ENCODE data around the gene LCE1F. TPM values are rescaled to one million over a fixed set of nuclear protein-coding genes. Genes with fewer than 3 reads are reported as not detected.

The LCE1F gene
- total RNA-seq, 1 donor from 2014 or later = not detected

GRCh38 chr1:152741656-152742055, 33.3 kb upstream of the LCE1F start:
- no peak for DNase-seq (ENCODE audit: extremely low spot score, unreplicated experiment)
- Mint-ChIP-seq H3K27ac (no peak overlapping the region), H3K9me3 (peaks cover 14% of the 10 kb centered on the region), H3K36me3 (no peaks in the 10 kb centered on the region), H3K27me3 (no peaks in the 10 kb centered on the region), H3K4me1 (ENCODE audit: unreplicated experiment) (no peaks in the 10 kb centered on the region), H3K4me3 (no peak overlapping the region)
- TF ChIP-seq, protein P1, sequence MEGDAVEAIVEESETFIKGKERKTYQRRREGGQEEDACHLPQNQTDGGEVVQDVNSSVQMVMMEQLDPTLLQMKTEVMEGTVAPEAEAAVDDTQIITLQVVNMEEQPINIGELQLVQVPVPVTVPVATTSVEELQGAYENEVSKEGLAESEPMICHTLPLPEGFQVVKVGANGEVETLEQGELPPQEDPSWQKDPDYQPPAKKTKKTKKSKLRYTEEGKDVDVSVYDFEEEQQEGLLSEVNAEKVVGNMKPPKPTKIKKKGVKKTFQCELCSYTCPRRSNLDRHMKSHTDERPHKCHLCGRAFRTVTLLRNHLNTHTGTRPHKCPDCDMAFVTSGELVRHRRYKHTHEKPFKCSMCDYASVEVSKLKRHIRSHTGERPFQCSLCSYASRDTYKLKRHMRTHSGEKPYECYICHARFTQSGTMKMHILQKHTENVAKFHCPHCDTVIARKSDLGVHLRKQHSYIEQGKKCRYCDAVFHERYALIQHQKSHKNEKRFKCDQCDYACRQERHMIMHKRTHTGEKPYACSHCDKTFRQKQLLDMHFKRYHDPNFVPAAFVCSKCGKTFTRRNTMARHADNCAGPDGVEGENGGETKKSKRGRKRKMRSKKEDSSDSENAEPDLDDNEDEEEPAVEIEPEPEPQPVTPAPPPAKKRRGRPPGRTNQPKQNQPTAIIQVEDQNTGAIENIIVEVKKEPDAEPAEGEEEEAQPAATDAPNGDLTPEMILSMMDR (conservative IDR thresholded peaks at IDR 0.05) = no peak

- H3K27me3 Mint-ChIP-seq = no peaks in the 10 kb centered on the region
- H3K4me3 Mint-ChIP-seq = no peak overlapping the region
- H3K4me1 Mint-ChIP-seq (ENCODE audit: unreplicated experiment) = no peaks in the 10 kb centered on the region
- DNase-seq (ENCODE audit: extremely low spot score, unreplicated experiment) = no peak
- TF ChIP-seq, protein P1 (conservative IDR thresholded peaks at IDR 0.05) = no peak
- no peak overlapping the region for H3K27ac Mint-ChIP-seq
- H3K36me3 Mint-ChIP-seq = no peaks in the 10 kb centered on the region
- peaks cover 21% of the 10 kb centered on the region for H3K9me3 Mint-ChIP-seq
These were observed 31.4 kb upstream of the LCE1F start for GRCh38 chr1:152743371-152744145.

GRCh38 chr1:152745289-152745704, 29.6 kb upstream of the LCE1F start:
- TF ChIP-seq, protein P1 (conservative IDR thresholded peaks at IDR 0.05) = no peak
- no peak overlapping the region for H3K27ac Mint-ChIP-seq
- no peaks in the 10 kb centered on the region for H3K27me3 Mint-ChIP-seq
- no peaks in the 10 kb centered on the region for H3K4me1 Mint-ChIP-seq (ENCODE audit: unreplicated experiment)
- H3K36me3 Mint-ChIP-seq = no peaks in the 10 kb centered on the region
- peaks cover 15% of the 10 kb centered on the region for H3K9me3 Mint-ChIP-seq
- no peak for DNase-seq (ENCODE audit: extremely low spot score, unreplicated experiment)
- no peak overlapping the region for H3K4me3 Mint-ChIP-seq

DNA sequence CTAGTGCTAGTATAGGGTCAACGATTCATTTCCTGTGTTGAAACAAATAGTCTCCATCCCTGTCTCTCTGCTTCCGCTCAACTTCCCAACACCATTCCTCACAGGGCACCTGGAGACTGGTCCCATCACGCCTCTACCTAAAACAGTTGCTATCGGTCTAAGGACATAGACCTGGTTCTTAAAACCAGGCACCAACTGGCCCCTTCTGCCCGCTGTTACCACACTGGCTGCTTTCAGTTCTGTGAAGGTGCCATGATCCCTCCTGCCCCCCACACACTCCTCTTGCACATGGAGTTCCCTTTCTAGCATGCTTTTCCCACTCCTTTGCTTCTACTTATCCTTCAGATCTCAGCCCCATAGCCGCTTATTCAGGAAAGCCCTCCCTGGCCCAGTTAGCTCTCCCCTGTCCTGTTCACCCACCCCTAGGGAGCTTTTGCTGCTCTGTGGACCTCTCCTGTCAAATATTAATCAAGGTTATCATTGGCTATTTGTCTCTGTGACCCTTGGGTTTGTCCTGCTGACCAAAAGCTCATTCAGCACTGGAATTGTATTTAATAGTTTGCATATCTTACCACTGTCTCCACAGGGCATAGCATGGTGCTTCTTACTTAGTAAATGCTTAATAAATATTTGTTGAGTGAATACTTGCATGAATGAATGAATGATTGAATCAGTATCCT, 29.0 kb upstream of the LCE1F start:
- H3K4me1 Mint-ChIP-seq (ENCODE audit: unreplicated experiment) = no peaks in the 10 kb centered on the region
- H3K4me3 Mint-ChIP-seq = no peak overlapping the region
- no peaks in the 10 kb centered on the region for H3K36me3 Mint-ChIP-seq
- peaks cover 15% of the 10 kb centered on the region for H3K9me3 Mint-ChIP-seq
- no peak overlapping the region for H3K27ac Mint-ChIP-seq
- no peaks in the 10 kb centered on the region for H3K27me3 Mint-ChIP-seq
- TF ChIP-seq, protein P1 (conservative IDR thresholded peaks at IDR 0.05) = no peak
- DNase-seq (ENCODE audit: extremely low spot score, unreplicated experiment) = no peak

DNA sequence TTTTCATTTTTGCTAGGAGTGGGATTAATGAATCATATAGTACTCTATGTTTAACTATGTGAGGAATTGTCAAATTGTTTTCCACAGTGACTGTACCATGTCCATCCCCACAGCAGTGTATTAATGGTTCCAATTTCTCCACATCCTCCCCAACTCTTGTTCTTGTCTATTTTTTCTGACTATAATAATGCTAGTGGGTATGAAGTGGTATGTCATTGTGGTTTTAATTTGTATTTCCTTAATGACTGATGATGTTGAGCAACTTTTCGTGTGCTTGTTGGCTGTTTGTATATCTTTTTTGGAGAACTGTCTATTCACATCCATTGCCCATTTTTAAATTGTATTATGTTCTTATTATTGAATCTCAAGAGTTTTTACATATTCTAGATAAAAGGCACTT, 27.1 kb upstream of the LCE1F start:
- Mint-ChIP-seq H3K36me3 (no peaks in the 10 kb centered on the region), H3K4me3 (no peak overlapping the region), H3K27ac (no peak overlapping the region), H3K4me1 (ENCODE audit: unreplicated experiment) (no peaks in the 10 kb centered on the region), H3K9me3 (peaks cover 15% of the 10 kb centered on the region), H3K27me3 (no peaks in the 10 kb centered on the region)
- DNase-seq (ENCODE audit: extremely low spot score, unreplicated experiment) = no peak
- TF ChIP-seq, protein P1 (conservative IDR thresholded peaks at IDR 0.05) = no peak

Data from type B pancreatic cell (in vitro differentiated cells).